Bronchial epithelial cell (primary cell): ENCODE measurements around the gene CYP4F11. TPM values are rescaled to one million over a fixed set of nuclear protein-coding genes. Genes with fewer than 3 reads are reported as not detected.

Experiments used
- DNase-seq: peaks from one replicate; pipeline ENCODE4 v3.0.0-alpha.2; 2010; ENCODE audit warnings: low read depth
- FAIRE-seq: peaks from 2 replicates; lab custom pipeline; 2011; peaks lifted over from hg19 to GRCh38; lab: Jason Lieb, UNC
- H3K27me3 ChIP-seq: 2 replicates; pipeline ENCODE4 v1.5.1; 2011; ENCODE audit warnings: low read length; ENCODE audit not compliant: control insufficient read depth, insufficient read depth
- H3K36me3 ChIP-seq: 2 replicates; pipeline ENCODE4 v1.5.1; 2011; ENCODE audit warnings: low read length; ENCODE audit not compliant: control insufficient read depth, insufficient read depth
- H3K4me3 ChIP-seq: 2 replicates; pipeline ENCODE4 v1.5.1; 2011; ENCODE audit warnings: mild to moderate bottlenecking, low read depth, low read length, control low read depth
- total RNA-seq: library from RNA; depleted of rRNA; stranded (reverse); fragments of >200 nt; gene quantifications from 2 replicates; pipeline ENCODE4 v1.2.1, GENCODE V29; 2014
- TF ChIP-seq, protein P1 (sequence below): IDR thresholded peaks from 2 replicates; pipeline ENCODE4 v1.5.1; 2011; ENCODE audit warnings: mild to moderate bottlenecking, moderate library complexity, low read length, control low read depth, inconsistent platforms; ENCODE audit not compliant: insufficient read depth, severe bottlenecking

Gene CYP4F11
- total RNA-seq, 1 donor from 2014 or later = 0.79 TPM

DNA sequence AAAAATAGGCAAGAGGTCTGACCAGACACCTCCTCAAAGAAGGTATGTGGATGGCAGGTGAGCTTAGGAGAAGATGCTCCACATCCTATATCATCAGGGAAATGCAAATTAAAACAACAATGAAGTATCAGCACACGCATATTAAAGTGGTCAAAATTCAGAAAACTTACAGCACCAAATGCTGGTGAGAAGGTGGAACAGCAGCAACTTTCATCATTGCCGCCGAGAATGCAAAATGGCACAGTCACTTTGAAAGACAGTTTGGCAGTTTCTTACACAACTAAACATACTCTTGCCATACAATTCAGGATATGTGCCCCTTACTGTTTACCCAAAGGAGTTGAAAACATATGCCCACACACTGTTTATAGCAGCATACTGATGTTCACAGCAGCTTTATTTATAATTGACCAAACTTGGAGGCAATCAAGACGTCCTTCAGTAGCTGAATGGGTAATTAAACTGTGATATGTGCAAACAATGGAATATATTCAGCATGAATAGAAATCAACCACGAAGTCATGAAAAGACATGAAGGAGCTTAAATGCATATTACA is 37.0 kb upstream of the CYP4F11 start:
- Histone ChIP-seq H3K27me3 (no peaks in the 10 kb centered on the region), H3K36me3 (no peaks in the 10 kb centered on the region), H3K4me3 (no peak overlapping the region)
- TF ChIP-seq, protein P1, sequence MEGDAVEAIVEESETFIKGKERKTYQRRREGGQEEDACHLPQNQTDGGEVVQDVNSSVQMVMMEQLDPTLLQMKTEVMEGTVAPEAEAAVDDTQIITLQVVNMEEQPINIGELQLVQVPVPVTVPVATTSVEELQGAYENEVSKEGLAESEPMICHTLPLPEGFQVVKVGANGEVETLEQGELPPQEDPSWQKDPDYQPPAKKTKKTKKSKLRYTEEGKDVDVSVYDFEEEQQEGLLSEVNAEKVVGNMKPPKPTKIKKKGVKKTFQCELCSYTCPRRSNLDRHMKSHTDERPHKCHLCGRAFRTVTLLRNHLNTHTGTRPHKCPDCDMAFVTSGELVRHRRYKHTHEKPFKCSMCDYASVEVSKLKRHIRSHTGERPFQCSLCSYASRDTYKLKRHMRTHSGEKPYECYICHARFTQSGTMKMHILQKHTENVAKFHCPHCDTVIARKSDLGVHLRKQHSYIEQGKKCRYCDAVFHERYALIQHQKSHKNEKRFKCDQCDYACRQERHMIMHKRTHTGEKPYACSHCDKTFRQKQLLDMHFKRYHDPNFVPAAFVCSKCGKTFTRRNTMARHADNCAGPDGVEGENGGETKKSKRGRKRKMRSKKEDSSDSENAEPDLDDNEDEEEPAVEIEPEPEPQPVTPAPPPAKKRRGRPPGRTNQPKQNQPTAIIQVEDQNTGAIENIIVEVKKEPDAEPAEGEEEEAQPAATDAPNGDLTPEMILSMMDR = no peak
- DNase-seq (no peak), FAIRE-seq (no peak)

DNA sequence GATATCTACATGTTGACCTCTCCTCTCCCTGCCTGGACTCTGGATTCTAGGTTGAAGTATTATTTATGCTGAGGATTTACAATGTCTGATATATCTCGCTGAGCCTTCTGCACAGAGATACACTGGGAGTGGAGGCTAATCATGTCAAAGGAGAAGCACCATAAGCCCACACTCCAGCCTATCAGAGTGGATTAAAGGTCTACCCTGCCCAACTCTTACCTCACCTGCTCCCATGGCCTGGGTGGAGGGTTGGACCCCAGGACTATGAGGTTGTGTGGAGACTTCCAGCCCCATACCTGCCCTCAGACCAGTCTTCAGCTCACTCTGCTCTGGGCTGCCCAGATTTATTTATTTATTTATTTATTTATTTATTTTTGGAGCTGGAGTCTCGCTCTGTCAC is 29.9 kb upstream of the CYP4F11 start:
- DNase-seq (no peak), FAIRE-seq (no peak)
- TF ChIP-seq, protein P1 = no peak

DNA sequence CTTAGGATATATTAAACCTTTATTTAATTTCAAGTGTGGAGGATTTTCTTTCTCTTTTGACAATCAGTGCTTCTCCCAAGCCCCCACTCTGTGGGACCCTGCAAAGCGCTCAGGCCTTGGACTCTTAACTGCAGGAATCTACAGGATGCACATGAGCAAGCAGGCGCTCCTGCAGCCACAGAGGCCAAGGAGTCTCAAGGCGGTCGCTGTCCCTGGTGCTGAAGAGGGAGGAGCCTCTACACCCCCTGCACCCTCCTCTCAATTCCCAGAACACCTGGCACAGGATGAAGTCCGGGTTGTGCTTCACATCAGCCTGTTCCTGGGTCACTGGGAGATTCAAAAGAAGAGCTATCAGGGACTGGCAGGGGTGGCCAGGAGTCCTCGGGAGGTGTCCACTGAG is 28.0 kb upstream of the CYP4F11 start:
- DNase-seq (no peak), FAIRE-seq (no peak)
- Histone ChIP-seq H3K36me3 (no peaks in the 10 kb centered on the region), H3K4me3 (no peak overlapping the region), H3K27me3 (no peaks in the 10 kb centered on the region)
- TF ChIP-seq, protein P1 = no peak

More for the DNA sequence above, 29.9 kb upstream of the CYP4F11 start:
- no peaks in the 10 kb centered on the region for H3K36me3 ChIP-seq
- no peaks in the 10 kb centered on the region for H3K27me3 ChIP-seq
- no peak overlapping the region for H3K4me3 ChIP-seq

DNA sequence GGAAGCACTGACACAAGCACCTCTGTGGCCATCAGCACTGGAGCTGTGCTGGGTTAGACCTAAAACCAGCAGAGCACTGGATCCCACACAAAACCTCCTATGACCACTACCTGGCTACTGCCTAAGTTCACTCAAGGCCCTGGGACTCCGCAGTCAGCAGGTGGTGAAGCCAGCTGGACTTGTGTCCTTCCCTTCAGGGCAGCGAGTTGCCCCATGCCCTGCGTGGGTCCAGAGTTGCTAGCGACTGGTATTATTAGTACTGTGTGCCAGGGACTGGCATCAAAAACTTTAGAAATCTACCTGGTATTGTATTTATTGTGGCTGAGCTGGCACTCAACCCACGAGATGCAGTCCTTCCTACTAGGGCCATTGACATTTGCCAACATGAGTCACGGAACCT is 20.5 kb upstream of the CYP4F11 start:
- Histone ChIP-seq H3K27me3 (no peaks in the 10 kb centered on the region), H3K36me3 (no peaks in the 10 kb centered on the region), H3K4me3 (no peak overlapping the region)
- FAIRE-seq (no peak), DNase-seq (no peak)
- TF ChIP-seq, protein P1 = no peak

- Histone ChIP-seq H3K36me3 (no peaks in the 10 kb centered on the region), H3K27me3 (no peaks in the 10 kb centered on the region), H3K4me3 (no peak within 1 kb of the TSS)
- FAIRE-seq (no peak), DNase-seq (no peak)
- TF ChIP-seq, protein P1 = no peak
Observed at GRCh38 chr19:15948223-15949058, 14.1 kb upstream of the CYP4F11 start, which contains the start of gene OR10H4. TSS of gene OR10H4 (plus strand) at chr19:15949008. CDS start at chr19:15949008, 0 bp downstream.
